ENCODE results near the gene BSN.
"Not testable (repeated sequence)": the region's sequence is repeated elsewhere in the genome, so short reads cannot be mapped to it uniquely, and the experiment has no call there.

The BSN gene

DNA sequence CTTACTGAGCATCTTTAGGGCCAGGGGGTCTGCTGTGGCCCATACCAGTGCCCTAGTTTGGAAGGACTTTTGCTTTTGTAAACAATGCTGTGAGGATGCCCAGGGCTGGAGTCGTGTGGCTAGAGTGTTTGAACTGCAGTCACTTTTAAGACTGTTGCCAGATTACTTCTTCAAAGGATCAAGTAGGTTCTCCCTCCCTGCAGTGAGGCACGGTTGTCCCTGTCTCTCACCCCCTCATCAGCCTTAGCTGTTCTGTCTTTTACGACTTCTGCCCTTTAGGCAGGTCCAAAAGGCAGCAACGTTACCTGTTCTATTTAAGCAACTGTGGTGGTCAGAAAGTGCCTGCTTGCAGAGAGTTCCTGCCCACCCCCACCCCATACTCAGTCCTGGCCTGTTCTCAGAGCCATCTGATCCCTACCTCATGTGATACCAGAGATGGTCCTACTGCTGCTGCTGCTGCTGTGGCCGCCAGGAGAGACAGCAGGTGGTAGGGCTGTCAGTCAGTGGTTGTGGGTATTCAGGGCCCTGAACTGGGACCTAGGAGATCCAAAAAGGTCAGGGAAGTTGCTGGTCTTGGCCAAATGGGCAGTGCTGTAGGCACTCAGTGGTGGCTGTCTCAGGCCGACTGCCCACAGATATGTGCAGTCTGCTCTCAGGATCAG lies 140.3 kb downstream of the BSN start:
- not testable (repeated sequence) for DNase-seq (ENCODE audit: low read depth in 3 of 3)

DNA sequence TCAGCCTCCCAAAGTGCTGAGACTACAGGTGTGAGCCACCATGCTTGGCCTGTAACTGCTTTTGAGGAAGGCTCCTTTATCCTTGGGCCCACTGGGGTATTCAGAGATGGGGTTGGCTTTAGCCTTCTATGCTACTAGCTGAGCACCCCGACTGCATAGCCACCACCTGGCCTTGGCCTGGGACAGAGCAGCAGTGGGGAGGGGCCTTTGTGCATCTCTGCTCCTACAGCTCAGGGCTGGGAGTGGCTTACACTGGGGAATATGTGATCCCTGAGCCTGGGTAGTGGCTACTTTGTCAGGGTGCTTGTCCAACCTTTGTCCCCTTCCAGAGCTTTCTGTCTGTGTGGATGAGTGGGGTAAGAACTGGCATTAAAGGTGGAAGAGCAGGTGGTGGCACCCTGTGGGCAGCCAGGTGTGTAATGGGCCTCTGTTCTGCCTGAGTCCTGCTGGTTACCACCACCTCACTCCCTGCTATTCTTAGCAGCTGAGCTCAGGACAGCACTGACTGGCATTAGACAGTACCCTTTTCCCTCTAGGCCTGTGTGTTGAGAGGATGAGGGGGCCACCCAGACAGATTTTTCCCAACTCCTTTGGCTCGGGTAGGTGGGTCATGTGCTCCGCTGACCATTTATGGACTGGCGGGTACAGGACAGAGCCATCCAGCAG lies 141.2 kb downstream of the BSN start:
- DNase-seq (ENCODE audit: low read depth in 3 of 3): not testable (repeated sequence)

DNA sequence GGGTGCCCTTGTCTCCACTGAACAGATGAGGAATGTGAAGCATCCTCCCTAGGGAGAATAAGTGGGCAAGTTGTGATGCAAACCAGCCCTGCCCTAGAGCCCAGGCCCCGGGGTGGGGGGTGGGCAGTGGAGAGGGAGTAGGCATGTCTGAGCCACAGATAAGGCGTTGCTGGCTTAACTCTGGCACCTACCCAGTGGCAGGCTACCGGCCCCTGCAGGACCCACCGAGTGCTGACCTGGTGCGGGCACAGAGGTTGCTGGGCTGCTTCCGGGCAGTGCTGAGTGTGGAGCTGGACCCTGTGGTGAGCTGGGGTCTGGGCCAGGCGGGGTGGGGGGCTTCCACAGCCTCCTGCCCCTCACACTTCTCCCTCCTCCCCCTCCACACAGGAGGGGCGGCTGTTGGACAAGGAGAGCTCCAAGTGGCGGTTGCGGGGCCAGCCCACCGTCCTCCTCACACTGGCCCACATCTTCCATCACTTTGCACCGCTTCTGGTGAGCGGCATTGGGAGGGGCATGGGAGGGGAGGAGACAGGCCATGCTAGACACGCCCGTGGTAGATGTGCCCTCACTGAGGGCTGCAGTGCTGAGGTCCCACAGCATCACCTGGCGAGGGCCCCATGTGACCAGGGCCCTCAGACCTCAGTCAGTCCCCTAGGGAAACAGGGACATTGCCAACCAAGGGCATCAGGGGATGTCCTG lies 145.2 kb downstream of the BSN start:
- no peak for DNase-seq (ENCODE audit: low read depth in 3 of 3)

DNA sequence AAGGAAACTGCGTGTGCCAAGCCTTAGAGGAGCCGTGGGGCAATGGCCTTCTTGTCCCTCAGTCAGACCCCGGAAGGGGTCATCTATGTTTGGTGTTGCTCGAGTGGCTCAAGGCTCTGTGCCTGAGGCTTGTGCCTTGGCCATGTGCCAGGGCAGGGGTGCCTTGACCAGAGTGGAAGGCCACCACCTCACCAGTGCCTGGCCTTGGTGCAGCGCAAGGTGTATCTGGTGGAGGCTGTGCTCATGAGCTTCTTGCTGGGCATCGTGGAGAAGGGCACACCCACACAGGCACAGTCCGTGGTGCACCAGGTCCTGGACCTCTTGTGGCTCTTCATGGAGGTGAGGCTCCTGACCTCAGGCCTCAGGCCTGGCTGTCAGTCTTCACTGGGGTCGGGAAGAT lies 145.7 kb downstream of the BSN start:
- no peak for DNase-seq (ENCODE audit: low read depth in 3 of 3)

DNA sequence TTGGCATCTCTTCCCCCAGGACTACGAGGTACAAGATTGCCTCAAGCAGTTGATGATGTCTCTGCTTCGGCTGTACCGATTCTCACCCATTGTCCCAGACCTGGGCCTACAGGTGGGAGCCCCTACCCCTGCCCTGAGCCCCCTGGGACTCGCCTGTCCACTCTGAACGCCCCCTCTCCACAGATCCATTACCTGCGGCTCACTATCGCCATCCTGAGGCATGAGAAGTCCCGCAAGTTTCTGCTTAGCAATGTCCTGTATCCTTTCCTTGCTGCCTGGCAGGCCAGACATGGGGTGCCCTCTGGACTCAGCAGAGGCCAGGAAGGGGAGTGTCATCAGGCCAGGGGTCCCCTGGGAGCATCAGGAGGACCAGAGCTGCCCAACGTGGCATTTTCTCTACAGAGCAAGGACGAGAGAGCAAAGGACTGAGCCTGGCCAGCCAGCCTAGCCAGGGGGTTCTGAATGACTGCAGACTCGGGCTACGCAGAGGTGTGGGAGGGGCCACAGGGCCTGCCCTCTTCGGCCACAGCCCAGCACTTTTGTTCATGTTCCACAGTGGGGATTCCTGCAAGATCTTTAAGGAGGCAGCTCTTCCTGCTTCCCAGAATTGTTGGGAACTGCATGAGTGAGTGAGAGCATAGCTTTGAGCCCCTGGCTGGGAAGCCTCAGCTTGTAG lies 146.3 kb downstream of the BSN start:
- no peak for DNase-seq (ENCODE audit: low read depth in 3 of 3)

DNA sequence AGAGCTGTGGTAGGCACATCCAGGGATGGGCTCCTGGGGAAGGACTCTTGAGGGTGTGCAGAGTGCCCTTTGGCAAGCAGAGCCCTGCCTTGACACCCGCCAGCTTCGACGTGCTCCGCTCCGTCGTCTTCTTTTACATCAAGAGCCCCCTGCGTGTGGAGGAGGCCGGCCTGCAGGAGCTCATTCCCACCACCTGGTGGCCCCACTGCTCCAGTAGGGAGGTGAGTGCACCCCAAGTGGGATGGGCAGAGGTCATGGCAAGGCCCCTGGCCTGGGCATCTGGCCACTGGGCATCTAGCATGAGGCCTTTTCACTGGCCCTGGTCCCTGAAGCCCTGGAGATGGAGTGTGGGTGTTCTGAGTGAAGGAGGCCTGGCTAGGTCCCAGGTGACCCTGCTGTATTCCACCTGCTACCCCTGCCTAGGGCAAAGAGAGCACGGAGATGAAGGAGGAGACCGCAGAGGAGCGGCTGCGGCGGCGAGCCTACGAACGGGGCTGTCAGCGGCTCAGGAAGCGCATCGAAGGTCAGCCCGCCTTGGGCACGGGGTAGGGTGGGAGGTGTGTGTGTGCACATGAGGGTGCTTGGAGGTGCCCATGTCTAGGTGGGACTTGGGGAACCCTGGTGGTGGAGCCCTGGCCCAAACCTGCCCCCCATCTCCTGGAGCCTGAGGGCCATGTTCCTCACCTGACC lies 147.3 kb downstream of the BSN start:
- no peak for DNase-seq (ENCODE audit: low read depth in 3 of 3)

DNA sequence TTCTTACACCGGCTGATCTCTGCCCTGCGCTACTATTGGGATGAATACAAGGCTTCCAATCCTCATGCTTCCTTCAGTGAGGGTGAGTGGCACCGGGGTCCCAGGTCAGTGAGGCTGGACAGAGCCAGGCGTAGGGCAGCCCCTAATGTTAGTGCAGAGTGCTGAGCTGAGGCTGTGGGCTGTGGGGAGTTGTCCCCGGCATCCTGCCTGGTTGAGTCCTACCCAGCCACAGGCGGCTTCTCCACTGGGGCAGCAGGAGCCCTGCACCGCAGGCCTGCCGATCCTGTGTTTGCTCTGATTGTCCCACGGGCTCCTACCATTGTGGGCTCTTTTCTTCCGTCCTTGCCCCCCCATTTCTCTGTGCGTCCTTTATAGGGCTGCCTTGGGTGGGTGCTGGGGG lies 148.4 kb downstream of the BSN start:
- no peak for DNase-seq (ENCODE audit: low read depth in 3 of 3)

DNA sequence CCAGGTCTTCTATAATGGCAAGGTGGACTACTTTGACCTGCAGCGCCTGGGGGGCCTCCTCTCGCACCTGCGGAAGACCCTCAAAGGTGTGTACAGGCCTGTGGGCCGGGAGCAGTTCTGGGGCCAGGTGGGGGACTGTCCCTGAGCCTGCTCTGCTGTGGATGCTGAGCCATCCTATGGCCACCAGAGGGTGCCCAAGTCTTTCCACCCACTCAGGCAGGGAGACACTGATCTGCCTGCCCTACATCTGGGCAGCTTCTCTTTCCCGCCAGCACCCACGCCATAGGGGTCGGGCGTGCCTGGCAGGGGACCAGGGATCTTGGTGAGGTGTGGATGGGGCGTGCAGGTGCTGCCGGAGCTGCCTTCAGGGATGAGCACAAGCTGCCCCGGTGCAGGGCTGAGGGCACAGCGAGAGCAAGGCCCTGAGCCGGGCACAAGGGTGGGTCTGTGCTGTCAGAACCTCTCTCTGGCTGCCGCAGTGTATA lies 149.2 kb downstream of the BSN start:
- DNase-seq (ENCODE audit: low read depth in 3 of 3): peak; percentile 26 to 53 (median 44)

DNA sequence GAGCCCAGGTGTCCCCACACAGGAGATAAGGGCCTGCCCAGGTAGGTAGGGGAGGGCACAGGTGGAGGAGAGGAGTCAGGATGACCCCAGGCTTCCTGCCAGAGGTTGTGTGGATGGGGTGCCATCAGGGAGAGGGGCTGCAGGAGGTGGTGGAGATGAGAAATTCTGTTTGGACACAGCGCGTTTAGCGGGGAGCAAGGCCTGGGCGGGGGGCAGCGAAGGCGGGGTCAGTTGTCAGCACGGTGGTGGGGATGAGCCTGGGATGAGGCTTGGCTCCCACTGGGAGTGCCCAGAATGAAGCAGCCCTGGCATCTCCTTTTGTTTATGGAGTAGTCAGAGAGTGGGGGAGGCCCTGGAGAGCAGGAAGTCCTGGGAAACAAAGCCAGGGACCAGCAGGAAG lies 149.7 kb downstream of the BSN start:
- DNase-seq (ENCODE audit: low read depth in 3 of 3): no peak

DNA sequence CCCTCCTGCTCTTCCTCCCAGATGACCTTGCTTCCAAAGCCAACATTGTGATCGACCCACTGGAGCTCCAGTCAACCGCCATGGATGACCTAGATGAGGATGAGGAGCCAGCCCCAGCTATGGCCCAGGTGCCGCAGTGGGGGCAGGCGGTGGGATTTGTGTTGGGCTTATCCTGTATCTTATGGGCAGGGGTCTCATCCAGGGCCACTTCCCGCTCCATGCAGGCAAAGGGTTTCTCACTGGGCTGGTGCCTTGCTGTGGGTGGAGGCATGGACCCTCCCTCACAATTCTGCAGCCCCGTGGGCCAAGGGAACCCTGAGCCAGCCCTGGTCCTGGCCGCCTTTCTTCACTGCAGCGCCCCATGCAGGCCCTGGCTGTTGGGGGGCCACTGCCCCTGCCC lies 150.4 kb downstream of the BSN start:
- DNase-seq (ENCODE audit: low read depth in 3 of 3): no peak

DNA sequence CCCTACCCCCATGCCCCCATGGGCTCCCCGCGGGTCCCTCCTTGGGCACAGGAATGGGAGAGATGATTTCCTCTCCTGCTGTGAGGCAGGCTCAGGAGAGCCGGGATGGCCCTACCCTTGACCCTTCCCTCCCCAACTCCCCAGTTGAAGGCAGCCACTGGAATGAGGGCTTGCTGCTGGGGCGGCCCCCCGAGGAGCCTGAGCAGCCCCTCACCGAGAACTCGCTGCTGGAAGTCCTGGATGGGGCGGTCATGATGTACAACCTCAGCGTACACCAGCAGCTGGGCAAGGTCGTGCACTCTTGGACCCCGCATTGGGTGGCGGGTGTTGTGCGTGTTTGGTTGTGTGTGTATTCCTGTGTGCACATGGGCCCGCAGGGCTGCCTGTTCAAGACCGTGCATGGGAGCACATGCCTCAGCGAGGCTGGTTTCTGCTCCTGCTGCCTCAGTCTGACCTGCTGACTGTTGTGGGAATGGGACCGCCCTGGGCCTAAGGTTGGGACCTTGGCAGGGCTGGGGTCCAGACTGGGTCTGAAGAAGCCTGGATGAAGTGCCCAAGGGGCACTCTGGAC lies 151.2 kb downstream of the BSN start:
- no peak for DNase-seq (ENCODE audit: low read depth in 3 of 3)

DNA sequence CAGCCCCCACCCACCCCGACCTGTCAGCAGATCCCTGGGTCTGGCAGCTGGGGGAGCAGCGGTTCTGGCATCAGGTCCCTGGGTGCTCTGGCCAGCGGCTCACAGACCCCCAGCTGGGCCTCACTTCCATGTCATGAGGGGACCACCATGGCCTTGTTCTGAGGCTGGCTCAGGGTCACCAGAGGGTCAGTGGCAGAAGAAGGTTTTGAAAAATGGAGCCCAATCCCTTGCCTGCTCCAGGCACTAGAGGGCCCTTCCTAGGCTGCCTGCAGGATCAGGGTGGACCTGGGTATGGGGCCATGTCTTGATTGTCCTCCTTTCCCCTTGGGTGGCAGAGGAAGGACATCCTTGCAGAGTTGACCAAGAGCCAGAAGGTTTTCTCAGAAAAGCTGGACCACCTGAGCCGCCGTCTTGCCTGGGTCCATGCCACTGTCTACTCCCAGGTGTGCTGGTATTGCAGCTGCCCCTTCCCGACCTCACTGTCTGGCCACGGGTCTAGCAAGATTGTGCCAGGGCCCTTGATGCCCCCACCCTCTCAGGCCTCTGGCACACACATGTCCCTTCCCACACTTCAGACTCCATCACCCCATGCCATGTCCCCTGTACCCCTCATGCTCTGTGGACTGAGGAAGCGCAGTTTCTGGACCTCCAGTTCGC lies 152.3 kb downstream of the BSN start:
- no peak for DNase-seq (ENCODE audit: low read depth in 3 of 3)

DNA sequence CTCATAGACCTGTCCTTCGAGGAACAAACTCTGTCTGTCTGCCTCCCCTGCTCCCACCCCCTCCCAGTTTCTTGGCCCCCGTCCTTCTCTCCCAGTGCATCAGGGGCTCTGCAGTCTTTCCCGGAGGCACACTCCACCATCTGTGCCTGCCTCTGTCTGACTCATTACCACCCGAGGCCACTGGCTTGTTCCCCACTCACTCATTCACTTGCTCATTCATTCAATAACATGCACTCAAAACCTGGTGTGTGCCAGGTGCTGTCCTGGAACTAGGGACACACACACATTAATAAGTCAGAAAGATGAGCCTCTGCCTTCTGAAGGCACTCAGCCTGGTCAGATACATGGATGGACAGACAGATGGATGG lies 152.8 kb downstream of the BSN start:
- DNase-seq (ENCODE audit: low read depth in 3 of 3): no peak

DNA sequence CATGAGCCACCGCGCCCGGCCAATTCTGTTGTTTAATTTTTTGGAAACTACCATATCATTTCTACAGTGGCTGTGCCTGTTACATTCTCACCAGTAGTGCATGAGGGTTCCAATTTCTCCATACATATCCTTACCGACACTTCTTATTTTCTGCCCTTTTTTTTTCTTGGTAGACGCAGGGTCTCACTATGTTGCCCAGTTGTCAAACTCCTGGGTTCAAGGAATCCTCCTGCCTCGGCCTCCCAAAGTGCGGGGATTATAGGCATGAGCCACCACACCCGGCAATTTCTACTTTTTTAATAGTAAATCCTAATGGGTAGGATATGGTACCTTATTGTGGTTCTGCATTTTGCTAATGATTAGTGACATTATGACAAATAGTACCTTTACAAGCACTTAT lies 155.6 kb downstream of the BSN start:
- no peak for DNase-seq (ENCODE audit: low read depth in 3 of 3)

DNA sequence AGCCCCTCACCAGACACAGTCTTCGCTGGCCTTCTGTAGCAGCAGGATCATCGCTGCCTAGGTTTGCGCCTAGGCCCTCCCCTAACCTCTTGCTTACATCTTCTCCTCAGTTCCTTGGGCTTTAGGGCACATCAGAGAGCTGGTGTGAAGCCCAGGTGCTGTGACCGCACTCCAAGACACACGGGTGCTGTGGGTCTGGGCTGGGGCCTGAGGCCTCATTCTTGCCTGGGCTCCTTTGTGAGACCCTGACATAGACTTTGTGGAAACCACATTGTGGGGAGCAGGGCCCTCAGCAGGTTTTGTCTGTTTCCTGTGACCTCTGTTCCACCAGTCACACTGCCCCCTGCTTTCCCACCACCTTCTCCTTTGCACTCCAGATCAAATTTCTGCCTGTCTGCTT lies 157.2 kb downstream of the BSN start:
- DNase-seq (ENCODE audit: low read depth in 3 of 3): no peak

DNA sequence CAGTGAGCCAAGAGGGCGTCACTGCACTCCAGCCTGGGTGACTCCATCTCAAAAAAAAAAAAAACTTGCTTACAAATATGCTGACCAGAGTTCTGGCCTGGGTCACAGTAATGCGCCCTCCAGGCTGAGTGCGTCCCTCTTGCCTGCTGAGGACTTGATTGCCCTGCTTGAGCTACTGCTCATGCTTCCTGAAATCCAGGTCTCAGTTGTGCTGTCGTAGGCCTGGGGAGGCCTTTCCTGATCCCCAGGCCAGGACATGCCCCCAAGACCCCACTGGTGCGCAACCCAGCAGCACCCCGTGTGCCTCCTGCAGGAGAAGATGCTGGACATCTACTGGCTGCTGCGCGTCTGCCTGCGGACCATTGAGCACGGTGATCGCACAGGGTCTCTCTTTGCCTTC lies 157.9 kb downstream of the BSN start:
- DNase-seq (ENCODE audit: low read depth in 3 of 3): no peak

DNA sequence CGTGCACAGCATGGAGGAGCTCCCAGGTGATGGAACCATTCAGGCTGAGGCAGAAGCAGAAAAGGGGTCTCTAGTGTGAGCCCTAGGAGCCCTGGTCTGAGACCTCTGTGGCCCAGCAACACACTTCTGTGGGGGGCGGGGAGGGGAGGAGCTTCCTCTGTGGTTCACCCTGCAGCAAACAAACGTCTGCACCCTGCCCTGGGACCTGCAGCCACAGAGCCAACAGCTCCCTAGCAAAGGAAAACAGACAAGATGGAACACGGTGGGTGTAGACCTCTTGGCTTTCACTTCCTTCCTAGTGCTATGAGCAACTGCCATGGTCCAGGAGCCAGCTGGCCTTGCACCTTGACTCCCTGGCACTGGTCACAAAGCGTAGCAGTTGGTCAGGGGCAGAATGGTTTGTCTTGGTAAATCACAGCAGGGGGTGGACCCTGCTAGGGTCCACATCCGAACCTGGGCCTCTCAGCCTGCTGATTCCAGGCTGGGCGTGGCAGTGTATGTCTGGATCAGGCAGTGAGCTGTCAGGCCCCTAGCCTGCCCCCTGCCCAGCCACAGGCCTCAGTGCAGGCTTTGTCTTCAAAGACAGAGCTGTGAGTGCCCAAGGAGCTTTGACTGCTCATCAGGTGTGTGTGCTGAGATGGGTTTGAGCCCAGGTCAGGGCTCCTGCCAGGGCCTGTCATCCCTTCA lies 158.5 kb downstream of the BSN start:
- no peak for DNase-seq (ENCODE audit: low read depth in 3 of 3)

DNA sequence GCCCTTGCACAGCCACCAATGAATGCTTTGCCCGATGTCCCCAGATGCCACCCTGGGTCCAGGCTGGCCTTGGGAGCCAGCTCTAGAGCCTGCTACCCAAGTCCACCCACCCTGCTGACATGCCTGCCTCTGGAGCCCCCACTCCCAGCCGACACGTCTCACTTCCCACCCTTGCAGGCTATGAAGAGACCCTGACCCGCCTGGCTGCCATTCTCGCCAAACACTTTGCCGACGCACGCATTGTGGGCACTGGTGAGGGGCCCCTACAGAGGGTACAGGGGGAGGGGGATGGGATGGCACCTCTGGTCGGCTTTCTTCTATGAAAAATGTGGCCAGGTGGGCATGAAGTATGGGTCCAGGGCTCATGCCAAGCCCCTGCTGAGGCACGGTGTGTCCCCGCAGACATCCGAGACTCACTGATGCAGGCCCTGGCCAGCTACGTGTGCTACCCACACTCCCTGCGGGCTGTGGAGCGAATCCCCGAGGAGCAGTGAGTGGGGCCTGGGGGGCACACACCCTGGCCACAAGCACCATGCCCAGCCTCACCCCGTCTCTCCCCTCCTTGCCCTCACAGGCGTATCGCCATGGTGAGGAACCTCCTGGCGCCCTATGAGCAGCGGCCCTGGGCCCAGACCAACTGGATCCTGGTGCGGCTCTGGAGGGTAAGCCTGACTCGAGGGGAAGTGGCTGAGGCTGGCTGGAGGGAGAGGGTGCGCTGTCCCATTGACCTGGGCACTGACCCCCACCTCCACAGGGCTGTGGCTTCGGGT lies 159.2 kb downstream of the BSN start:
- no peak for DNase-seq (ENCODE audit: low read depth in 3 of 3)

DNA sequence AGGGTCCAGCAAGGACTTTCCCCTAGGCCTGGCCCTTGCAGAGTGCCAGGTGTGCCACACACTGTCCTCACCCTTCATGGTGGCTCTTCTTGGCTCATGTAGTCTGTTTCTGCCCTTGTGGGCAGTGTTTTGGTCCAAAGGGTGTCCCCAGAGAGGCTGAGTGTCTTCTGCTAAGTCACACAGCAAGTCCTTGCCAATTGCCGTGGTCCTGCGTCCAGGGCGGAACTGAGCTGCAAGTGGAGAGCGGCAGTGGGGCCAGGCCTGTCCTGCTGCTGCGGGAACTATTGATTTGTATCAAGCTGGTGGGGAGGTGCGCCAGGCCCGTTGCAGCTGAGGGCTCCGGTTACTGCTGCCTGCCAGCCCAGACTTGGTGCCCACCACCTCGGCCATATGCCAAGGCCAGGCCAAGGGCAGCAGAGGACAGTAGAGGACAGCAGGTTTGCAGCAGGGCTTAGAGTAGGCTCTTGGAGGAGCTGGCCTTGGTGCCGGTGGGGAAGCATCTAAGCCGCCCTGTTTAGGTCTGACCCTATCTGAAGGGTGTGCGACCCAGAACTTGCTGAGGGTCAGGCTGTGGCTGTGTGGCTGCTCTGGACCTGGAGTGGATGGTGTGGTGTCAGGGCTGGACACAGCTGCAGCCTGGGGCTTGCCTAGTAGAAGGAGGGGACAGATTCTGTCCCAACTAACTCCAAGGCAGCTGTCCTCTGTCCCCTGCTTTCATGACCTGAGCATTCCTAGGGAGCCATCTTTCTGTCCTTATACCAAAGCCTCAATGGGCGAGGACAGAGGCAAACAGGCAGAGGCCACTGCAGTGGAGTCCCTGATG lies 160.7 kb downstream of the BSN start:
- DNase-seq (ENCODE audit: low read depth in 3 of 3): no peak
